NB4 (cell line): ENCODE measurements around the gene ADGRE3.

Source experiments
- POLR2A ChIP-seq: IDR thresholded peaks from 2 replicates; pipeline ENCODE4 v1.6.1; 2011; ENCODE audit warnings: mild to moderate bottlenecking; ENCODE audit not compliant: insufficient read length; ENCODE audit errors: extremely low read depth
- TF ChIP-seq, protein P1 (sequence below): IDR thresholded peaks from one replicate; pipeline ENCODE4 v1.5.1; 2012; ENCODE audit warnings: low read depth, low read length

DNA sequence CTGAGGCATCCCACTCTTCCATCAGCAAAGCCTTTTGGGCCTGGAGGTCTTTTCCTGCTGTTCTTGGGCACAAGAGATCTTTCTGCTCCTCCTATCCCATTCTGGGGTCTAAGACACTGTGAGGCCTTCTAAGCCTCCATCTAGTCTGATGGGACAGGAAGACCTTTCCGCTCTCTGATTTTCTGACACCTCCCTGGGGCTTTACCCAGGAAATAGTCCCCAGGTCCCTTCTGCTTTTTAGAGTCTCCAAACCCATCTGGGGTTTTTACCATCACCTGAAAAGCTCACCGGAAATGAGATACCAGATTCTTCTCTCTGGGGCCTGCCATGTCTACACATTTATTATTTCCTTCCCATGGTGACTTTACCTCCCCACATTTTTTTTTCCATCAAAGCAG, 70.7 kb downstream of the ADGRE3 start:
- TF ChIP-seq, protein P1, sequence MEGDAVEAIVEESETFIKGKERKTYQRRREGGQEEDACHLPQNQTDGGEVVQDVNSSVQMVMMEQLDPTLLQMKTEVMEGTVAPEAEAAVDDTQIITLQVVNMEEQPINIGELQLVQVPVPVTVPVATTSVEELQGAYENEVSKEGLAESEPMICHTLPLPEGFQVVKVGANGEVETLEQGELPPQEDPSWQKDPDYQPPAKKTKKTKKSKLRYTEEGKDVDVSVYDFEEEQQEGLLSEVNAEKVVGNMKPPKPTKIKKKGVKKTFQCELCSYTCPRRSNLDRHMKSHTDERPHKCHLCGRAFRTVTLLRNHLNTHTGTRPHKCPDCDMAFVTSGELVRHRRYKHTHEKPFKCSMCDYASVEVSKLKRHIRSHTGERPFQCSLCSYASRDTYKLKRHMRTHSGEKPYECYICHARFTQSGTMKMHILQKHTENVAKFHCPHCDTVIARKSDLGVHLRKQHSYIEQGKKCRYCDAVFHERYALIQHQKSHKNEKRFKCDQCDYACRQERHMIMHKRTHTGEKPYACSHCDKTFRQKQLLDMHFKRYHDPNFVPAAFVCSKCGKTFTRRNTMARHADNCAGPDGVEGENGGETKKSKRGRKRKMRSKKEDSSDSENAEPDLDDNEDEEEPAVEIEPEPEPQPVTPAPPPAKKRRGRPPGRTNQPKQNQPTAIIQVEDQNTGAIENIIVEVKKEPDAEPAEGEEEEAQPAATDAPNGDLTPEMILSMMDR, result no peak
- no peak for TF ChIP-seq POLR2A
